NCI-H82 treated with DMSO at 0.1 percent for 48 hours (cell line): Measurements from ENCODE around the gene SLX4.
"Not testable (repeated sequence)": the region's sequence is repeated elsewhere in the genome, so short reads cannot be mapped to it uniquely, and the experiment has no call there.

Experiments used
- DNase-seq: peaks from one replicate; lab custom pipeline; 2025; ENCODE audit not compliant: unreplicated experiment; lab: John Stamatoyannopoulos, UW

SLX4 gene

DNA sequence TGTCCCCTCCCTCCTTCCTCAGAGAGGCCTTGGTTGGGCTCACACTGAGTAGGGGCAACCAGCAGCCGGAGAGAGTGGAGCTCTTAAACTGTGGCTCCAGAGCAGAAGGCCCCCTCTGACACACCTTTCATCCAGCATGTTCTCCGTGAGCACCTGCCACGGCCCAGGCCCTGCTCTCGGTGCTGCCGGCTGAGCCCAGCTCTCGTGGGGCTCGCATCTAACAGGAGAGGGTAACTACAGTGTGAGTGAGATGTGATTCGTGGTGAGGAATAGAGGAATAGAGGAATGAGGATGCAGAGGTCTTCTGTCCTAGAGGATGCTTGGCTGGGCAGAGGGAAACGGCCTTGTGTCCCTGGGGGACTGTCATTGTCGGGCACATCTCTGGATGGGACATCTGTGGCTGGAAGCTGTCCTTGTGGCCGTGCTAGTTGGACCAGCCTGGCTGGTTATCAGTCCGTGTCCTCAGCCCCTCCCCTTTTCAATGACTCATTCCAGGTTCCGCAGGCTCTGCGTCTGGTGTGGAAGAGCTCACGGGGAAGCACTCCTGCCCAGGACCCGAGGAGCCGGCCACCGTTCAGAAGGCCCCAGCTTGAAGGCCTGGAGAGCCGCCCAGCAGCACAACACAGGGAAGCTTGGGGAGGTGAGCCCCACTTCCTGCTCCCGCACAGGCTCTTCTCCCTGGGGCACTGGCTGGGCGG is 31.1 kb upstream of the SLX4 start:
- DNase-seq = no peak

DNA sequence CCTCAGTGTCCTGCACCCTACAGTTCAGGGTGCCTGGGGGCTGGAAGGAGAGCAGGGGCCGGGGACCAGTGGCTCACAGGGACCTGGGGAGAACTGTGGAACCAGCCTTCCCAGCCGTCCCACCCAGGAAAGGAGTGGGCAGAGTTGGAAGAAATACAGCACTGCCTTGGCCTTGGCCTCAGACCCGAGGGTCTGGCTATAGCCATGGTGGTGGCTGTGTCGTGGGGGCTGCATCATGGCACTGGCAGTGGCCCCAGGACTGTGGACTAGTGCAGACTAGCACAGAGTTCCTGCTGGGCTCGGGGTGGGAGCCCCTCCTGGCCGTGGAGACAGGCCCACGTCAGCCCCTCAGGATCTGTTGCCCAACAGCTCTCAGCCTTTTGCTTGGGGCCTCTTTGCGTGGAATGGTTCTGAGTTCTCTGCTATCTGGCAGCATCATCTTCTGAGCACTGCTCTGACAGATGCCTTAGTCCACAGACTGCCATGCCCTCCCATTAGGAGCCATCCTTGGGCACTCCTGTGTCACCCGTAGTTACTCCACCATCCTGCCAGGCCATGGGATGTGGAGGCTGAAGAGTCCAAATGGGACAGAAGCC is 30.5 kb upstream of the SLX4 start:
- no peak for DNase-seq

DNA sequence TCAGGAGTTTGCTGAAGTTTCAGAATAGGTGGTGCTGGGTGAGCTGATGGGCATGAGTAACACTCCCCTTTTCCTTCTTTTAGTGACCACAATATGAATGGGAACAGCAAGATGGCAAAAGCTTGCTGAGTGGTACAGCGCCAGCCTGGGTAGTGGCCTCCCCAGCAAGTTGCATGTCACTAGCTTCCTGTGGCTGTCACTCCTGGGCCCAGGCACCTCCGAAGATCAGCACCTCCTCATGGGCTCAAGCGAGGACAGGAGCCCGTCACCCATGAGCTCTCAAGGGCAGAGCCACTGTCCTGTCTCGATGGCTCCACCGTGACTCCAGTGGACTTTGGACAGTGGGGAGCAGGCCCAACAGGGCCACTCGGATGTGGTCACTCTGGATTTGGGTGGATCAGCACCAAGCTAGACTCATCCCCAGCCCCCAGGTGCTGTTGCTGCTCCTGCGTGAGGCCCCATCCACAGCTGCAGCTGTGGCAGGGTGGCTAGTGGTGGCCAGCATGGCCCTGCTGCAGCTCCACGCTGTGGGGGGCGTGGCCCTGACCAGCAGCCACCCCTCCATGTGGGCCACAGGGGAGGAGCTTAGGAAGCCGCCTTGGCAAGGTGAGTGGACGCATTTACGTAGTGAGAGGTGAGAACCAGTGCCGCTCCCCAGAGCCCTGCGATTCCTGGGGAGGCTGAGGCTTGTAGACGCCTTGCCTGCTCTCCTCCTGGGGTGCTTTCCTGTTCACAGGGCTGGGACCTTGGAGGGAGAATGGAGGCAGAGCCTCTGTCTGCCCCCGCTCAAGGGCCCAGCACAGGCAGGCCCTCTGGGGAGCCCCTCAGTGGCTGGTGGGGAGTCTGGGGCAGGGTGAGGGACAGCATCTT is 29.5 kb upstream of the SLX4 start:
- DNase-seq = no peak

DNA sequence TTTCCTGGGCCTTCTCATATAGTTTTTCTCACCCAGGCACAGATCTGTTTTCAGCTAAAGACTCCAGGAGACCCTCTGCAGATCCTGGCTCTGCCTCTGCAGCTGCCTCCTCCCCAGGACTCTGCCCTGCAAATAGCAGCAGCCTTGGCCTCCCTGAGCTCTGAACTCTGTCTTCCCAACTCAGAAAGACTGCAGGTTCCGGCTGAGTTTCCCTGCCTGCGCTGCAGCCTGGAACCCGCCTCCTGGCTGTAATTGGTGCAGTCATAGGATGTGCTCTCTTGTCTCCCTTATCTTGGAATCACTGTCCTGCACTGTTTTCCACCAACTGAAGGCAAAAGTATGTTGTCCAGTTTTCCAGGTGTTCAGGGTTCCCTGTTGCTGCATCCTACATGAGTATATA is 28.8 kb upstream of the SLX4 start:
- DNase-seq = no peak

DNA sequence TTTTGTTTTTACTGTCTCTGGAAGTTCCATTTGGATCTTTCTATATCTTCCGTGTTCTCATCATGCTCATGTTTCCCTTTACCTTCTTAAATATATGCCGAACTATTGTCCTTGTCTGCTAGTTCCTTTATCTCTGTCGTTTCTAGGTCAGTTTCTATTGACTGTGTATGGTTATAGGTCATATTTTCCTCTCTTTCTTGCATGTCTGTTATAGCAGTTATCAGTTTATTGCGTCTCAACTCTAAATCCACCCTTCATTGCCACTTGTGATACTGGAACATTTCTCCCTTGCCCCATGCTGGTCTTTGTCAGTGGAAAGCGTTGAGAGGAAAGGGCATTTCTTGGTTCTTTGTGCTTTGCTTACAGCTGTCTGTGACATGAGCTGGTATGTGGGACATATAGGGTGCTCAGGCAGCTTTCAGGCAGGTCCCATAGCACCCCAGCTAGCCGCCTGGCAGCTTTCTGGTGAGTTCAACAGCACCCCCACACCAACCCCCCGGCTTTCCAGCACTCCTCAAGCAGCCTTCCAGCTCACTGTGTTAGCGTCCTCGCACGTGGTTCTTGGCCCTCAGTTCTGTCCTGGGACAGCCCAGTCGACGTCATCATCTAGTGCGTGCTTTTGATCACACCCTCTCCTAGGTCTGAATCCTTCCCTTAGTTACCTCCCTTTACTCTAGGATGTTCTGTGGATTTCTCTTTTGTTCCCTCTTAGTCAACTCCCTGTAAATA is 27.7 kb upstream of the SLX4 start:
- DNase-seq = no peak

DNA sequence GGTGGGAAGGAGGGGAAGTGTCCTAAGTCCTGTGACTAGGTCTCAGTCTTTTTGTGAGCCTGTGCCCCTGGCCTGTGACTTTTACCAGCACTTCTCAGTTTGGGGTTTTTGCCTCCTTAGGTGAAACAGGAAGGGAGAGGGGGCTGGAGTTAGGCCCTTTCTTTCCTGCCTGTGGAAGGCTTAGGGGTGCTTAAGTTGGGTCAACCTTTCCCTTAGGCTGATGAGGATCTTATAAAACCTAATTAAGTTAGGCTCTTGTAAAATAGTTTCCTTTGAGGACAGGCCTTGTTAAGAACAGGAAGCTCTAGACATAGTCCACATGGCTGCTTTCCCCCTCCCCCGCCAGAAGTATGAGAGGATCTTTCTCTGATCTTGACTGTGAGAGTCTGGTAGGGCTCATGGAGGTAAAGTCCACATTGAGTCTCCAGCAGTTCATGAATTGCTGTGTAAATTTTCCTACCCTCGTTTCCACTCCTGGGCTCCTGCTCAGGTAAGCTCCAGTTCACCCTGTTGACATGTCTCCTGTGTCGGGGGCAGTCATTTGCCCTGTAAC is 26.0 kb upstream of the SLX4 start:
- DNase-seq = peak; percentile 14

DNA sequence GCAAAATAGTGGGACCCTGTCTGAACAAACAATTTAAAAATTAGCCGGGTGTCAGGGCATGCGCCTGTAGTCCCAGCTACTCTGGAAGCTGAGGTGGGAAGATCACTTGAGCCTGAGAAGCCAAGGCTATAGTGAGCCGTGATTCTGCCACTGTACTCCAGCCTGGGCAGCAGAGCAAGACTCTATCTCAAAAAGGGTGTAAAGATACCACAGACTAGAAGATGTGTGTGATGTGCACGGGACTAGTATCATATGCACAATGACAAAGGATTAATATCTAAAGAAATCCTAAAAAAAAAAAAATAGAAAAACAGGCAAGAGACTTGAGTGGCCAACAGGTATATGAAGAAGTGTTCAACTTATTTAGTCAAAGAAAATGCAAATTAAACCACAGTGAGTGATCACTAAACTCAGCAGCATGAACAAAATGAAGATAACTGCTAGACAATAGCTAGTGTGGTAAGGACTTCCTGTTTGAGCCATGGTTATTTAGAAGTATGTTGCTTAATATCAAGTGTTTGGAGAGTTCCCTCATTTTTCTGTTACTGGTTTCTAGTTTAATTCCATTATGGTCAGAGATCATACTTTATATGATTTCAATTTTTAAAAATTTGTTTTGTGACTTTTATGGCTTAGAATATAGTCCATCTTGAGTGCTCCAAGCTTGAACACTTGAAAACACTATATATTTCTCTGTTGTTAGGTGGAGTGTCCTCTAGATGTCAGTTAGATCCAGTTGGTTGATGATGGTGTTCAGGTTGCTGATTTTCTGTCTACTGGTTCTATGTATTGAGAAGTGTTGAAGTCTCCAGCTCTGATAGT is 14.7 kb upstream of the SLX4 start:
- DNase-seq = no peak

DNA sequence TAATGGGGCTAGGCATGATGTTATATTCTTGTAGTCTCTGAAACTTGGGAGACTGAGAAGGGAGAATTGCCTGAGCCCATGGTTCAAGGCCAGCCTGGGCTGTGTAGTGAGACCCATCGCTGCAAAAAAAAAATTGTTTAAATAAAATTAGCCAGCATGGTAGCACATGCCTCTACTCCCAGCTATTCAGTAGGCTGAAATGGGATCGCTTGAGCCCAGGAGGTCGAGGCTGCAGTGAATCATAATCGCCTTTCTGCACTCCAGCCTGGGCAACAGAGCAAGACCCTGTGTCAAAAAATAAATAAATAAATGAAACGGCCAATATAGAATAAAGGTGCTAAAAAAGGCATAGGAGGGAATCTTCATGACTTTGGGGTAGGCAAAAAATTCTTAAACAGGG is 13.9 kb upstream of the SLX4 start:
- no peak for DNase-seq

DNA sequence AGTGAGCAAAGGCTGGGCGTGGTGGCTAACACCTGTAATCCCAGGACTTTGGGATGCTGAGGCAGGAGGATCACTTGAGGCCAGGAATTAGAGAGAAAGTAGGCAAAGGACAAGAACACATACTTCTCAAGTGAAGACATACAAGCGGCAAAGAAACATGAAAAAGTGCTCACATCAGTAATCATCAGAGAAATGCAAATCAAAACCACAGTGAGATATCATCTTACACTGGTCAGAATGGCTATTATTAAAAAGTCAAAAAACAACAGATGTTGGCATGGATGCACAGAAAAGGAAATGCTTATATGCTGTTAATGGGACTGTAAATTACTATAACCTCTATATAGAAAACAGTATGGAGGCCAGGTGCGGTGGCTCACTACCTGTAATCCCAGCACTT is 12.2 kb upstream of the SLX4 start:
- no peak for DNase-seq

DNA sequence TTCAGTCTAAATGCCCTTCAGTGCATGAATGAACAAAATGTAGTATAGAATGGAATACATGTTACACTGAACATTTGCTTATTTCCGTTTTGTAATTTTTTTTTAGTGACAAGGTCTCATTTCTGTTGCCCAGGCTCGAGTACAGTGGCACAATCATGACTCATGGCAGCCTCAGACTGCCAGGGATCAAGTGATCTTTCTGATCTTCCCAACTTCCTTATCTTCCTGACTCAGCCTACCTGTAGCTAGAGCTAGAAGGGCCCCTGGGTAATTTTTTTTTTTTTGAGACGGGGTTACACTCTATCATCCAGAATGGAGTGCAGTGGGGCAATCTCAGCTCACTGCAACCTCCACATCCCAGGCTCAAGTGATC is 7.3 kb upstream of the SLX4 start:
- DNase-seq = no peak

DNA sequence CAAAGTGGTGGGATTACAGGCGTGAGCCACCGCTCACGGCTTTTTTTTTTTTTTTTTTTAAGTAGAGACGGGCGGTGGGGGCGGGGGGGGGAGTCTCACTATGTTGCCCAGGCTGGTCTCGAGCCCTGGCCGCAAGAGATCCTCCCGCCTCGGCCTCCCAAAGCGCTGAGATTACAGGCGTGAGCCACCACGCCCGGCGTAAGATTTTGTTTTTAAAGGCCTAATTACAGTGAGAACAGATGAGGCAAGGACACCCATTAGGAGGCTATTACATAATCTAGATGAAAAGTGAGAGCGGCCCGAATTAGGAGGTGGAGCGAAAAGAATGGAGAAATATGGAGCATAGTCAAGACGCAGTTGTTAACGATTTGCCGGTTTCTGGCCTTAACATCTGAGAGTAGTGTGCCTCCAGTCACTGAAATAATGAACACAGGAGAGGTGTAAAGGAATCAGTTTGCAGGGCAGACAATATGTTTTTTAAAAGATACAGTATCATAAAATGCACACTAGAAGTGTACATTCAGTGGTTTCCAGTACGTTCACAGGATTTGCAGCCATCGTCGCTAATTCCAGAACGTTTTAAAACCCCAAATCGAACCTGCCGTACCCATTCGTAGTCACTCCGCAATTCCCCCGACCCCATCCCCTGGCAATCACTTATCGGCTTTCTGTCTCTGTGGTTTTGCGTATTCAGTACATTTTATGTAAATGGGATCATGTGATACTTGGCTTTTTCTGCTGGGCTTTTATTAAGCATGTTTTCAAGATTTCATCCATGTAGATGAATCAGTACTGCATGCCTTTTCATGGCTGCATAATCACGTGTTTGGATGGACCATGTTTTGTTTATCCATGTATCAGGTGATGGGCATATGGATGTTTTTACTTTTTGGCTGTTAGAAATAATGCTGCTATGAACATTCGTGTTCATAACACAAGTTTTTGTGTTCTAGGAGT is 1.4 kb upstream of the SLX4 start:
- no peak for DNase-seq

DNA sequence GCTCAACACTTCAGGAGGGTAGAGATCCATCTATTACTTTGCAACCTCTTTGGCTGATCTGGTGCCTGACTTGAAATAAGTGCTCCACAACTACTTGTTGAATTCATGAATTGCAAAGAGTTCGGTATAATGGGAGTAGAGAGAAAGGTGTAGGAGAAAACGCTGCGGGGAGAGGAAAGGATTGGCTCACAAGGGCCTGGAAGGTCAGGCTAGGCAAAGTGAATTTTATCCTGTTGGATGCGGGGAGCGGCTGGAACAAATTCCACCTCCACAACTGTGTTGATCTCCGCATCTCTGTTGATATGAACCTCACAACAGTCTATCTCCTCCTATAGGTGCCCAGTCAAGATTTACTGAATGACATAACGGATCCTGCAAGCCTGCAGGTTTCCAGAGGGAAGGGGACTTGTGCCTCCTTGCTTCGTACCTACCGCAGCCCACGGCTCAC is 684 bp downstream of the SLX4 start:
- DNase-seq = no peak

DNA sequence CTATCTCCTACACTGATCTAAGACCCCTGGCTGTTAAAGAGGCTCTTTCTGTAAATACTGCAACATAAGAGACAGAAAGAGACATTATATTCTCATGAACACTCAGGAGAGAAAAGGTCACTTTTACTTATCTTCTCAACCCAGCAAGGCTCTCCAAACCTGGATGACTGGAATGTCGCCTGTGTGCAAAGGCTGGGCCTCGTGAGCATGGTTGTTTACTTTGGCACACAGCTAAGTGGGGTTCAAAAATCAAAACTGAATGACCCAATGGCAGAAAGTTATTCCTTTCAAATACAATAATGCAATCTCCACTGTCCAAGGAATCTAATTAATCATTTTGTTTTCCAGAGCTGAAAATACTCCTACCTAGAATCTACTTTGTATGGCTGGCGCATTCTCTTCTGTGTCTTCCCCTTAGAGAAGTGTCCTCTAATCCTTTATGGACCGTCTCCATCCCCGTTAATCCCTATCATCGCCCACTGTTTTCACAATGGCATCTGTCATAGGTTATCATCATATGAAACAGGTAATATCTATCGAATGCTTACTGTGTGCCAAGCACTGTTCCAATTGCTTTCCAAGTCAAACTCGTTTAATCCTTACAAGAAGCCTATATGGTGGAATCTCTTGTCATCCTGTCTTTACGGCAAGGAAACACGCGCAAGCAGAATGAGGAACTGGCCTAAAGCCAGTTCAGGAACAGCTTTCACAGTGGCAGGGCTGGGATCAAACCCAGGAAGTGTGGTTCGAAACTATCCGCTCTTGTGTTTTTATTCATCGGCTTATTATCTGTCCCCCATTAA is 1.3 kb downstream of the SLX4 start:
- DNase-seq = no peak

DNA sequence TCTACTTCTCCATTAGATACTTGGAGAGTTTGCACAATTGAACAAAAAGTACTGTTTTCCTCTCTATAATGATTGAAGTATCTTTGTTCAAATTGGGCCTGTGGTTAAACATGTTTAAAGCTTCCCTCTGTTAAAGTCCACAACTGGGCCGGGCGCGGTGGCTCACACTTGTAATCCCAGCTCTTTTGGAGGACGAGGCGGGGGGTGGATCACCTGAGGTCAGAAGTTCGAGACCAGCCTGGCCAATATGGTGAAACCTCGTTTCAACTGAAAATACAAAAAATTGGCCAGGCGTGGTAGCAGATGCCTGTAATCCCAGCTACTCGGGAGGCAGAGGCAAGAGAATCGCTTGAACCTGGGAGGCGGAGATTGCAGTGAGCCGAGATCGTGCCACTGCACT is 2.4 kb downstream of the SLX4 start:
- DNase-seq = not testable (repeated sequence)

DNA sequence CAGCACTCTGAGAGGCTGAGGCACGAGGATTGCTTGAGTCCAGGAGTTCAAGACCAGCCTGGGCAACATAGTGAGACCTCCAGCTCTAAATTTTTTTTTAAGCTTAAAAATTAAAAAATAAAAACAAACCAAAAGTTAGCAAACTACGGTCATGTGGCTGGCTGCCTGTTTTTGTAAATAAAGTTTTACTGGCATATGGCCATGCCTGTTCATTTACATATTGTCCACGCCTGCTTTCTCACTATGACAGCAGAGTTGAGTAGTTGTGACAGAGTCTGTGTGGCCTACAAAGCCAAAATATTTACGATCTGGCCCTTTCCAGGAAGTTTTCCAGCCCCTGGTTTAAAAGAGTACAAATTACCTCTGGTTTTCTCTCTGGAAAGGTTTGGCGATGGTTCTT is 3.3 kb downstream of the SLX4 start:
- no peak for DNase-seq

DNA sequence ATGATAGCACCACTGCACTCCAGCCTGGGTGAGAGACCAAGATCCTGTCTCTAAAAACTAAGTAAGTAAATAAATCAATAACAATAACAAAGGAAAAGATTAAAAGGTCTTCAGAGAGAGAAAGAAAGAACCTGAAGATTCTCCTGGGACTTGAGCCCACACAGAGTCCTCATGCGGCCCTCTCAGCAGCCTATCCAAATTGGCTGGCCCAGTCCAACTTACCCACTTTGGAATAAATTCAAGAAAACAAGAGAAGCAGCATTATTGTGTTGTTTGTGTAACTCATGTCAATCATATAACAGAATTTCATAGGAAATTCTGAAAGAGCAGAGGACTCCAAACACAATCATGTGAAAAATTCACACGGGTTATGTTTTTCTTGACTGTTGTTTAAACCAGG is 3.8 kb downstream of the SLX4 start:
- DNase-seq = no peak

DNA sequence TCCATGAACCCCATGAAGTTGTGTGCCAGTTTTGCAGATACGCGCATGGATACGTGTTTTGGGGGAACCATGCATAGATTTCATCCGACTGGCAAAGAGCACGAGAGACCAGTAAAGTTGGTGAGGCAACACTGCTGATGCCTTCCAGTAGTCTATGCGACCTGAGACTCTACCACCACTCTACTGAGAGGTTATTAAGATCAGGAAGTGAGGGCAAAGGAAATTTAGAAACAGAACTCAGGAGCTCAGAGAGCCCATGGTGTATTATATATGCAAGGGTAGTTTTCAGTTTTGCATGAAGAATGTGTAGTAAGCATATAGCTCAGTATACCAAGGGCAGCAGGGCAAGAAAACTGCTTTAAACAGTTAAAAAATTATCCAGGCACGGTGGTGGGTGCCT is 4.2 kb downstream of the SLX4 start:
- no peak for DNase-seq

DNA sequence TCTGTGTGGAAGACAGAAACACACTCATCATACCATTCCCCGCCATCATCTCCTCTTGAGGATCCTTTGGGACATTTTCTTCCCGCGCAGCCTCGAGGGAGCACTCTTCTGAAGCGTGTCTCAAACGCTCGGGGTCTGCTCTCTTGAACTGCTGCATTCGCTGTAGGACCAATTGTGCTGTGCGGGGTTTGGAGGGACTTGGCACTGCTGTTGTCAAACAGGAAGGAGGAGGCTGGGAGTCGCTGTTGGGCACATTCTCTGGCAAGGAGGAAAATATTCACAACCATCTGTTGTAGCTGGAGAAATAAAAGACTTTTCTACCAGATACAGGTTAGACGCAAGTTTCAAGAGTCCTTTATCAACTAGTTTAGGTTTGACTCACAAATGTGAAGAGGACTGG is 5.0 kb downstream of the SLX4 start:
- DNase-seq = no peak

DNA sequence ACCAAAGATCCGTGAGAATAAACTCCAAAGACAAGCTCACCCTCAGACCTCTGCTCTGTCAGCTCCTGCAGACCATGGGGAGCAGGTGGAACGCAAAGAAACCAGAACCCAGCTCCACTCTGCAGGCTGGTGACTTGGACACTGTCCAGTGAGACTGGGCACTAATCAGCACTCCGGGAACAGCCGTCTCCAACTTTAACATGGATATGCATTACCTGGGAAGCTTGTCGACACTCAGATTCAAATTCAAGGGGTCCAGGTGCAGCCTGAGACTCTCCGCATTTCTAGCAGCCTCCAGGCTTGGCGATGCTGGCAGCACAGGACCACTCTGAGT is 9.1 kb downstream of the SLX4 start:
- no peak for DNase-seq
